CD1c-positive myeloid dendritic cell (primary cell): ENCODE data around the gene SV2B.
A peak's percentile ranks its signal among the peaks of the same experiment; 100 is the strongest.
"Not testable (repeated sequence)": the region's sequence is repeated elsewhere in the genome, so short reads cannot be mapped to it uniquely, and the experiment has no call there.

Experiments used
- DNase-seq: peaks from one replicate; pipeline ENCODE4 v3.0.0-alpha.2; 2016; ENCODE audit errors: extremely low spot score

The SV2B gene

DNA sequence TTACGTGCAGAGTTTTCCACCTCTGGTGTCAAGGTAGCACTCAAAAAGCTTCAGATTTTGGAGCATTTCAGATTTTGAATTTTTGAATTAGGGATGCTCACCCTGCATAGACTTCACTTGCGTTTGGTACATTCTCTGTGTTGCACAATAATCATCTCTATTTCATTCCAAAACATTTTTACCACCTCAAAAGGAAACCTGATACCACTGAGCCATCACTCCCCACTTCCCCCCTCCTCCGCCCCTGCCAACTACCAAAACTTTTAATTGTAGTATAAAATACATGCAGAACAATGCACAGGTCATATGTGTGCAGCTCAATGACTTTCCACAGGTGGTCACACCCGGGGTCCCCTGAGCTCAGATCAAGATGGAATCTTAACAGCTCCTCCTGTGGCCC lies 208.8 kb downstream of the SV2B start:
- no peak for DNase-seq

DNA sequence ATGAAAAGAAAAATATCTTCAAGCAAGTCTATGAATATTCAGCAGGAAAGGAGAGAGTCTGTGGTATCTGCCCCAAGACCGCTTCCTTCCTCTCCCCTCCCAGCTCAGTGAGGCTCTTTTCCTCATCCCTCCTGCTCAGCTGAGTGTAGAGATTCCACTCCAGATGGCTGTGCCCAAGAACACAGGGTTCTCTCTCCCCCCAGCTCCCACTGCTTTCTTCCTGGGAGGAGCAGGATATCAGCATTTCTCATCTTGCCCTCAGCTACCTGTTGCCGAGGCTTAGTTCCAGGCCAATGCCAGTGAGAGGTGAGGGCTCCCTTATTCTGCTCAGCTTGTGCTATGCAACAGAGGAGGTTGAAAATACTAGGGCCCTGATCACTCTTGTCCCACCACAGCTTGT lies 211.9 kb downstream of the SV2B start:
- no peak for DNase-seq

DNA sequence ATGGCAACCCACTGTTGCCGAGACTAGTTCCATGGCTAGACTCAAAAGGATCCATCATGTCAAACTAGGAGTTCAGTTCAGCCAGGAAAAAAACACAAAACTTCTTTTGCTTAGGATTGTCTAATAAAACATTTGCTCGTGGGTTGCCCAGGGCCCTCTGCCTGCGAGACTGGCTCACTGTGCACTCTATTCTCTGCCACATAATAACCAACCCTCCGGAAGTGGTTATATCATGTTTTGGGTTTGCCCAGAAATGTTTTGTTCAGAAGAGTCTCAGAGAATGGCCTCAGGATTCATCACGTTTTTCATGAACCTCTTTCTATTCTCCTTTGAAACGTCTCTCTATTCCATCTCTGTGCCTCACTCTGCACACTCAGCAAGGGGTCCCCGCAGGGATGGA lies 216.1 kb downstream of the SV2B start:
- no peak for DNase-seq

DNA sequence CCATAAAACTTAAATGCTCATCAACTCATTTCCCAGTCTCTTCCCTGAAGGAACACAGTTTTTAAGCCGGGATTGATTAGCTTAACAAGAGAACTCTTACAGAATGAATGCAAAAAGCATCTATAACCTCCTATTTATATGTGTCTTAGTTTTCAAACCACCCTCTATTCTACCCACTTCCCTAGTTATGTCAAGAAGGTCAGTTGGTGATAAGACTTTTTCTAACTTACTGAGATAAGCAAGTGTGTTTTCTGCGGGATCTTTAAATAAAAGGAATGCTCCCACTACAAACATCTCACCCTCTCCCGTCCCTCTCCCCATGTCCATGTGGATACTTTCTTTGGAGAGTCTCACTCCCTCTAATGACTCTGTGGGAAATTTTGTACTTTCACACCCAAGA lies 218.5 kb downstream of the SV2B start:
- DNase-seq, result no peak

DNA sequence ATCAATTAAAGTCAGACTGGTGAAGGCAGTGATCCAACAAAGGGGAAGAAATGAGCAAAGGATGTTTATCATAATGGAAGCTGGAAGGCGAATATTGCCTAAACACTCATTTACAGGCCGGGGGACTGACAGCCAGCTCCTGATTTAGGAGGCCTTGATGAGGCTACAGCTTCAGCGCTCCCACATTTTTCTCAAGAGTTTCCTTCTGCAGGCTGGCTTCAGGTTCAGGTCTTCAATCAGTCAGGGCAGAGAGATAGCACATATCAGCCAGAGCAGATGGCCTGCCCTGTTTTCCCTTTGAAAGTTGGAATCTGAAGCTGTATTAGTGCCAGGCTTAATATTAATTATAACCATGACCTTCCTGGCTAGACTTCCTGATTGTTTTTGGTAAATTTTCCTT lies 218.9 kb downstream of the SV2B start:
- no peak for DNase-seq

DNA sequence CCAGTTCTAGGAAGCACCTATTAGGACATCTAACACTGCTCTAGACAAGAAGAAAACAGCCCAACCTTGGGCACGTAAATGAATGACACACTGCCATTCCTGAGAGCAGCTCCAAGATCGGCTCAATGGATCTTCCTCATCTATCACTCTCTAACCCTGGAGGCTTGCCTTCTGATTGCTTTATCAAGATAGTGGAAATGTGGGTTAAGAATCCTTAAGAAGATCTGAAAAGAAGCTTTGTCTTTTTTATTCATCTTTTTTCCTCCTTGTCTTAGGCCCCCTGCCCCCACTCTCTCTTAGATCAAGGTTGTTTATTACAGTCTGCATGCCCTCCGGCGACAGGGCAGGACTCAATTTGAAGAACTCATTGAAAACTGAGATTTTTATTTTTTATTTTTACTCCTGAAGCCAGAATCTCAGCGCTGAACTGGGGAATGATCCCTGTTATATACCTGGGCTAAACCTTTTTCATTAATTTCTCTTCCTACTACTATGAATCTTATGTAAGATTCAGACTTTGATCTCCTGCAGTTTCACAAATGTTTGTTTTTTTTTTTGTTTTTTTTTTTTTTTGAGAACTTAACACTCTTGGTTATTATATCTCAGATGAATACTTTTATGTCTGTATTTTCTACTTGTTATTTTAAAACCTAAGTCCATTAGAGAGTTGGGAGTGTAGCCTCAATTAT lies 219.5 kb downstream of the SV2B start:
- DNase-seq, result no peak

DNA sequence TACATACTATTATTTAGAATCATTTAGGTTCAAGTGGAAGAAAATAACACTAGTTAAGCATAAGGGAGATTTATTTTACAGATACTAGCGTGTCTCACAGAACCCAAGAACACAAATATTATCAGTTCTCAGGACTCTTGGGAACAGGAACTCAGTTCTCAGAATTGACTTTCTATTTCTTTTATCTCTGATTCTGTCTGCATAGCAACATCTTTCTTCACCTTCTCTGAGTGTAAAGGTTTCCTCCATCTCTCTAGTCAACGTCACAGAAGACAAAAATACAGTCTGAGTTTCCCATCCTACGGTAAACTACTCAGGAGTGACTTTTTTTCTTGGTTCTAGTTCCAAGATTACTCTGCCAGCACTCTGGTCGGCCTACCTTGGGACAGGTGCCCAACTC lies 220.0 kb downstream of the SV2B start:
- no peak for DNase-seq

DNA sequence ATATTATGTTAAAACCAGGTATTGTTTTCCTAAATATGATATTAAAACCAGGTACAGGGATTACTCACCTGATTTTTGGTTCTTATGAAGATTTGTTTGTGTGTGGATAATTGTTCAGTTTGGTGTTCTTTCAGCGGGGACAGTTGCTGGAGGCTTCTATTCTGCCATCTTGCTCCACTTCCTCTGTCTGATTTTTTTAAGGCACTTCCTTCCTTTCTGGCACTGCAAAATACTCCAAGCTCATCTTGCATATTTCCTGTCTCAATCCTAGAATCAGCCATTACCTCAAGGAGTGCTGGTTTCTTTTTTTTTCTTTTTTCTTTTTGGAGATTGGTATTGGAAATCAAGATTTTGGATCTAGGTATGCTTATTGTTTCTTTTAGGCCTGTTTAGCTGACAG lies 229.9 kb downstream of the SV2B start:
- DNase-seq, result no peak

DNA sequence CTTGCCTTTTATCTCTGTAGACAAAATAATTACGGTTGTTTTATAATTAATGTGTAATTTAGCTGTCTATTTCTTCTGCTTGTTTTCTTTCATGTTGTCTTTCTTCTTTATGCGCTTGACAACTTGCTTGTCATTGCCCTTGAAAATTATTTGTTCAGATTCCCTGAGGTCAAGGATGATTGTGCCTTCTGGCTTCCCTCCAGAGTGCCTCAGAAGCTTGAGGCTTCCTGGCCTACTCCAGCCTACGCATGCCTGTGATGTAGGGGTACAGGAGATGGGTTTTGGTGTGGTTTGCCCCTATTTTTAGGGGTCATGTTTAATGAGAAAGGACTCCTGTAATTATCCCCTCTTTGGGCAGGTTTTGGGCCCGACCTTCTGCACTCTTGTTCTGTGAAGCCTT lies 231.5 kb downstream of the SV2B start:
- no peak for DNase-seq

DNA sequence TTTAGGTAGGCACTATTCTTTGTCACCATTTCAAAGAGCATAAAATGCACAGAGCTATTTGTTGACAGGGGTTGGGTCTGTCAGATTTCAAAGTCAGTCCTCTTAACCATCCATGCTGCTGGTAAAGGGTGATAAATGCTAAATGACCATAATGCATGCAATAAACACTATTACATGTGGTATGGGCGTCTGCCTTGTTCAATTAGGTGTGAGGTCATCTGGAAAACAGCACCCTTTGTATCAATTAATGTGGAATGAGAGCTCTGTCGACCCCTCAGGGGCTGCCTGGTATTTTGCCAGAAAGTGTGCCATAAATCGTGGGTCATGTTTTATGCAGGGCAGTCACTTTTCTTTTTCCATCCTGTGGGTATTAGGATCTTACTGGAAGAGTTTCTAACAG lies 235.6 kb downstream of the SV2B start:
- DNase-seq, result no peak

DNA sequence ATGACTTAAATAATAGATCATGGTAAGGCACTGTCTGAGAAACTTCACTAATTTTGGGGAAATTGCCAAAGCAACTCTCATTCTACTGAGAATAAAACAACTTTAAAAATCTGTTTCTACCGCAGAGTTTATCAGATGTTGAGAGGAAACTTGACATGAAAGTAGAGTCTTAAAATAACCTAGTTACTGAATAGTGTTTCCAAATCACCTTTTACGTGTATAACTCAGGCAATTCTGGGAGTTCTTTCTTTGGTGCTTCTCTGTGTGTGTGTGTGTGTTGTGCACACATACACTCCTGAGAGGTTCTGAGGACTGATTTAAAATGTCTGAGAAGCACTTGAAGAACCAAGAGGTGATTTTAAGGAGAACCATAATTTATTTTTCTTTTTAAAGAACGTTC lies 236.6 kb downstream of the SV2B start:
- no peak for DNase-seq

DNA sequence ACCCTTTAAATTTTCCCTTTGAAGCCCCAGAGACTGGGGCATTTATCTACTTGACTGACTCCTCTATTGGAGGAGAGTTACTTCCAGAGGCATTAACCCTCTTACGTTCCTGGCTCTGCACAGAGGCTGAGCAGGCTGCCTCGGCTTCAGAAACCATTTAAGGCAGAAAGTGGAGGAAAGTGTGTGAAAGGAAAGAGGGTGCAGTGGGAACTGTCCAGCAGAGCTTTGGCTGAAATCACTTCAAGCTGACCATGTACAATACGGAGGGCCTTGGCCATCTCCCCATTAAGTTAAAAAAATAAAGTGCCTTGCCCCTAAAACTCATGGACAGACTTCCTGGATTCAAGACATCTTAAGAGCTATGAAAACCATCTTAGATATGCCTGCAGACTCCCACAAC lies 238.7 kb downstream of the SV2B start:
- no peak for DNase-seq

DNA sequence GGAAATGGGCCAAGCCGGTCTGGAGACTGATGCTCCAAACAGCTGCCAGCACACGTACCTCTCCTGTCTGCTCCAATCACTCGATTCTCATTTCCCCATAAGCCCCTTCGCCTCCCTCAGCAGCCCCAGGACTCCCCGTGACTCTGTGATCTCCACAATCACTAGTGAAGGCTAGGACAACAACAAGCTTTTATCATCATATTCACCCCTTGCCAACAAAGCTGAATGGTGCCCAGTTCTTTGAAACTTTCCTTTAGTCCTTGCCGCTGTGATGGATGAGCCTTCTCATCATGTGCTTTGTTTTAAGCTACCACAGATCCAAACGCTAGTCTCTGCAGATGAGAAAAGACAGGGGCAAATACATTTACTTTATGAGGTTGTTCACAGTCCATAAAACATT lies 242.0 kb downstream of the SV2B start:
- no peak for DNase-seq

DNA sequence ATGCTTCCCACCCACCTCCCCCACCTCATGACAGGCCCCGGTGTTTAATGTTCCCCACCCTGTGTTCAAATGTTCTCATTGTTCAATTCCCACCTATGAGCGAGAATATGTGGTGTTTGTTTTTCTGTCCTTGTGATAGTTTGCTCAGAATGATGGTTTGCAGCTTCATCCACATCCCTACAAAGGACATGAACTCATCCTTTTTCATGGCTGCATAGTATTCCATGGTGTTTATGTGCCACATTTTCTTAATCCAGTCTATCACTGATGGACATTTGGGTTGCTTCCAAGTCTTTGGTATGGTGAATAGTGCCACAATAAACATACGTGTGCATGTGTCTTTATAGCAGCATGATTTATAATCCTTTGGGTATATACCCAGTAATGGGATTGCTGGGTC lies 244.9 kb downstream of the SV2B start:
- not testable (repeated sequence) for DNase-seq

DNA sequence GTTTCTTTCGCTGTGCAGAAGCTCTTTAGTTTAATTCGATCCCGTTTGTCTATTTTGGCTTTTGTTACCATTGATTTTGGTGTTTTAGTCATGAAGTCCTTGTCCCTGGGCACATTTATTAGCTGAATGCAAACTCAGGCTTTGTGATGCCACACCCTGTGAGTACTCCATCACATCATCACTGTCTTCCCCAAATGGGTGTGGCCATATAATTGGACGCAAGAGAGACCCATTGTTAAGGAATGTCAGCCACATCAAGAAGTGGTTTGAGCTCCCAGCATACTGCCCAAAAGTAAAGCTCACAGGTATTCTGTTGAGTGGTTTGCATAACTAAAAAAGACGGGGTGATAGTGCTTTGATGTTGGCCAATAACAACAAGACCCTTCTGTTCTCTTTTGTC lies 245.7 kb downstream of the SV2B start:
- no peak for DNase-seq

DNA sequence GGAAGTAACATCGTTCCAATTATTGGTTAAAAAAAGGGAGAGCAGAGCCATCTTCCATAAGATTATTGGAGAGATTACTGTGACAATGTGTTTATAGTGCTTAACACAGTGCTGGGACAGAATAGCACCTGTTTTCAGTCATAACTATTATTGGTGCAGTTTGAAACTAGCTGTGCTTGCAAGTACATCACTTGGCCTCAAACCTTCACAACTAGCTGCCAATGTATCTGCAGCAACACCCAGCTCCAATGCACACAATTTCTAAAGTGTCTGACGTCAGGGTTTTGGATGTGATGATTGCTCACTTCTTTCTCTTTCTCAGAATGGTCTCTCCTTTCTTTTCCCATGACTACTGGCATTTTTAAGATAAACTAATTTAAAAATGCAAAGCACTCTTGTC lies 246.2 kb downstream of the SV2B start:
- DNase-seq, result no peak

DNA sequence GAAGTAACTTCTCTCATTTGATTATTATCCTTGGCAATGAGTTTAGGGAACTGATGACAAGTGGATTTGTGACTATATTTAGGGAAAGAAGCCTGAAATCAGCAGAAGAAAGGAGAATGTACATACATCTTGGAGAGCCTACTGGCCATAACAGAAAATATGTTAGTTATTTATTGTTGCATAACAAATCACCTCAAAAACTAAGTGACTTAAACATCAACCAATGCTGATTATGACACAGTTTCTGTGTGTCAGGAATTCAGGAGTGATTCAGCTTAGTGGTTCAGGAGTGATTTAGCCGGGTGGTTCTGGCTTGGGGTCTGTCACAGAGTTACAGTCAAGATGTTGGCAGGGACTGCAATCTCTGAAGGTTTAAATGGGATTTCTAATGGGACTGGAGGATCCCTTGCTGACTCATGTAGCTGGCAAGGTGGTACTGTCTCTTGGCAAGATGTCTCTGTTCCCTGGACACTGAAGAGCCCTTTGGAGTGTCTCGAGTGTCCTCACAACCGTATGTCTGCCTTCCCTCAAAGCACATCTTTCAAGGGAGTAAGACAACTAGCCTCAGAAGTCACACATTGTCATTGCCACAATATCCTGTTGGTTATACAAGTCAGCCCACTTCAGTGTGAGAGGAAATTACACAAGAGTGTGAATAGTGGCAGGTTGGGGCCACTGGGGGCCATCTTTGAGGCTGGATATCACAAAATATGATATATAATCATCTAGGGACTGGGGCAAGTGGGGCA lies 248.9 kb downstream of the SV2B start:
- DNase-seq, result peak; percentile 2
